ENCODE results near the gene DLG2.
"Not testable (repeated sequence)": the region's sequence is repeated elsewhere in the genome, so short reads cannot be mapped to it uniquely, and the experiment has no call there.

Gene DLG2

DNA sequence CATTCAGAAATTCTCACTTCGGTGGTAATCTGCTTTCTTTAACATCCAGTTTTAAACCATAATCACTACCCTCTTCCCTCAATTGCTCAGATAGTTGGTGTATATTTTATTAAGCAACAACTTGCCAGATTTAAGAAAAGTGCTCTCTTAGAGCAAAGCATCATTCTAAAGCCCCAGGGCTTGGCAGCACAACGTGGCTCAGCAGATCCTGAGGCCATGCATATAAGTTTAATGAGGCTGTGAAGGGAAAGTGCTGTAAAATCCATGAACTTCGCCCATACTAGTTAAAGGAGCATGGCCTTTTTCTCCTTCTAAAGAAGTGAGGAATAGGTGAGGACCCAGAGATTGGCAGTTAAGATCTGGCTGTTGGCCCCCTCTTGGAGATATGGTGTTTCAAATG, 1858.7 kb downstream of the DLG2 start:
- Histone ChIP-seq H3K27me3 (ENCODE audit: control insufficient read depth, insufficient read depth, low read length, poor library complexity, severe bottlenecking) (no peaks in the 10 kb centered on the region), H3K36me3 (ENCODE audit: control insufficient read depth, insufficient read depth, low read length) (no peaks in the 10 kb centered on the region), H3K4me1 (ENCODE audit: control insufficient read depth, insufficient read depth, low read length) (no peaks in the 10 kb centered on the region), H3K4me3 (ENCODE audit: insufficient read depth, low read depth, low read length) (no peak overlapping the region), H3K27ac (ENCODE audit: insufficient read depth, low read depth, low read length, poor library complexity, severe bottlenecking) (no peak overlapping the region), H3K9me3 (ENCODE audit: control insufficient read depth, low read length) (no peaks in the 10 kb centered on the region)
- WGBS, 2 experiments, result 88 to 89% methylated on average over 3 of the region's 3 CpGs

DNA sequence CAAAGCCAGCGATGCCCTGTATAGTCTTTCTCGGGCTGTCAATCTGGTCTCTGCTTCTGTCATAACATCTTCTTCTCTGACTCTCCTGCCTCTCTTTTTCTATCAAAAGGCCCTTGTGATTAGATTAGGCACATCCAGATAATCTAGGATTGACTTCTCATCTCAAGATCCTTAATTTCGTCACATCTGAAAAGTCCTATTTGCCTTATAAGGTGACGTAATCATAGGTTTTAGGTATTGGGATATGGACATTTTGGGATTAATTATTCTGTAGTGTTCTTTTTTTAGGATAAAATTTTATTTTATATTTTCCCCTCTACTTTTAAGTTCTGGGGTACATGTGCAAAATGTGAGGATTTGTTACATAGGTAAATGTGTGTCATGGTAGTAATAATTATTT, 1860.2 kb downstream of the DLG2 start:
- H3K4me1 ChIP-seq (ENCODE audit: control insufficient read depth, insufficient read depth, low read length), result no peaks in the 10 kb centered on the region
- H3K27me3 ChIP-seq (ENCODE audit: control insufficient read depth, insufficient read depth, low read length, poor library complexity, severe bottlenecking), result no peaks in the 10 kb centered on the region

DNA sequence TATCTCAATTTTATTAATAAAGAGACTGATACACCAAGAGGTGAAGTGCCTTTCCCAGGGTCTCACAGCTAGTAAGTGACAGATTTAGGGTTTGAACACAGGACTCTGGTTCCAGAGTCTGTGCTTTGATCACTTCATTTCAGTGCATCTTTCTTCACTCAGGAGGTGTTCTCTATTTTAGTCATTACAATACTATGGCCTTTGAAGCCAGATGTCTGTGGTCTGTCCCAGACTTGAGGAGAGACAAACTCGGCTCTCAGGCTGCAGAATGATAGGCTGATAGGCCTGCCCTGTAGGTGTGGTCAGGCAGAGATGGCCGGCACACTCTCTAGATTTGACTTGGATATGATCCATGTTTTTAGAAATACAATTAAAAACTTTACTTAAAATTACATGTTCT, 1862.5 kb downstream of the DLG2 start:
- no peaks in the 10 kb centered on the region for H3K27me3 ChIP-seq (ENCODE audit: control insufficient read depth, insufficient read depth, low read length, poor library complexity, severe bottlenecking)
- H3K4me3 ChIP-seq (ENCODE audit: insufficient read depth, low read depth, low read length), result no peak overlapping the region
- no peaks in the 10 kb centered on the region for H3K9me3 ChIP-seq (ENCODE audit: control insufficient read depth, low read length)
- H3K27ac ChIP-seq (ENCODE audit: insufficient read depth, low read depth, low read length, poor library complexity, severe bottlenecking), result no peak overlapping the region
- 91 to 94% methylated on average over 2 of the region's 2 CpGs for WGBS, 2 experiments
- H3K4me1 ChIP-seq (ENCODE audit: control insufficient read depth, insufficient read depth, low read length), result no peaks in the 10 kb centered on the region
- no peaks in the 10 kb centered on the region for H3K36me3 ChIP-seq (ENCODE audit: control insufficient read depth, insufficient read depth, low read length)

More for the DNA sequence above, 1860.2 kb downstream of the DLG2 start:
- 92 to 99% methylated on average over 4 of the region's 4 CpGs for WGBS, 2 experiments
- H3K9me3 ChIP-seq (ENCODE audit: control insufficient read depth, low read length), result no peaks in the 10 kb centered on the region
- no peak overlapping the region for H3K27ac ChIP-seq (ENCODE audit: insufficient read depth, low read depth, low read length, poor library complexity, severe bottlenecking)
- H3K36me3 ChIP-seq (ENCODE audit: control insufficient read depth, insufficient read depth, low read length), result no peaks in the 10 kb centered on the region
- H3K4me3 ChIP-seq (ENCODE audit: insufficient read depth, low read depth, low read length), result no peak overlapping the region

DNA sequence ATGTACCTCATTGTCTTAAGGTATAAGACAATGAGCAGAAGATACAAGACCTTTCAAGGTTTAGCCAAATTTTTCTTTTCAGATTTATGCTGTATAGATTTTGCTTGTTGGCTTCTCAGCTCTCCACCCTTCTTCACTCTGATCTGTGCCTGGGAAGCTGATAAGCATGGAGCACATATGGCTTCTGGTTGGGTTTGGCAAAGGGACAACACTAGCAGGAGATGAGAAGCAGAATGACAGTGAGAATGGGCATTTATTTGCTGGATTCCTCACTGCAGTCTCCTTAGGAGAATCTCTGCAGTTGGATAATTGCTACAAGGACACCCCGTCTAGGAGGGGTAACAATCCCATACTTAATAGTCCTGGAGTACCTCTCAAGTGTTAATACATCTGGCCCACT, 1866.2 kb downstream of the DLG2 start:
- no peaks in the 10 kb centered on the region for H3K4me1 ChIP-seq (ENCODE audit: control insufficient read depth, insufficient read depth, low read length)
- no peaks in the 10 kb centered on the region for H3K9me3 ChIP-seq (ENCODE audit: control insufficient read depth, low read length)
- WGBS, 2 experiments, result 87 to 96% methylated on average over 1 of the region's 1 CpG
- H3K27ac ChIP-seq (ENCODE audit: insufficient read depth, low read depth, low read length, poor library complexity, severe bottlenecking), result no peak overlapping the region
- H3K27me3 ChIP-seq (ENCODE audit: control insufficient read depth, insufficient read depth, low read length, poor library complexity, severe bottlenecking), result no peaks in the 10 kb centered on the region
- H3K36me3 ChIP-seq (ENCODE audit: control insufficient read depth, insufficient read depth, low read length), result no peaks in the 10 kb centered on the region
- H3K4me3 ChIP-seq (ENCODE audit: insufficient read depth, low read depth, low read length), result no peak overlapping the region

DNA sequence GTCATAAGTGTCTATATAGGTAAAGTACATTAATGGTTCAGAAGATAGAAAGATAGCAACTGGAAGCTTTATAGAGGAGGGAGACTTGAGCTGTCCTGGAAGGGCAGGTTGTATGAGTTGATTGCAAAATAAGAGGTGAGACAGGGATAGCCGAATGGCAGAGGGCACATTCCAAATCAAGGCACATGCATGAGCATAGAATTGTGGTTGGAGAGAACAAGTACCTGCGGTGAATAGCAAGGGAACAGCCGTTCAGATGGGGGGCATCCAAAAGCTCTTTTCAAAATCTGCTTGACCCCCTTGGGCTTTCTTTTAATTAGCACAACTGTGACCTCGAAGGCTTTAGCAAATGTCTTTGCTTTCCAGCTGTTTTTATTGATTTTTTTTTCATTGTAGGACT, 1868.0 kb downstream of the DLG2 start:
- H3K27ac ChIP-seq (ENCODE audit: insufficient read depth, low read depth, low read length, poor library complexity, severe bottlenecking), result no peak overlapping the region
- no peak overlapping the region for H3K4me3 ChIP-seq (ENCODE audit: insufficient read depth, low read depth, low read length)
- WGBS, 2 experiments, result 30 to 31% methylated on average over 4 of the region's 4 CpGs
- H3K36me3 ChIP-seq (ENCODE audit: control insufficient read depth, insufficient read depth, low read length), result no peaks in the 10 kb centered on the region
- H3K27me3 ChIP-seq (ENCODE audit: control insufficient read depth, insufficient read depth, low read length, poor library complexity, severe bottlenecking), result no peaks in the 10 kb centered on the region
- H3K4me1 ChIP-seq (ENCODE audit: control insufficient read depth, insufficient read depth, low read length), result no peaks in the 10 kb centered on the region
- H3K9me3 ChIP-seq (ENCODE audit: control insufficient read depth, low read length), result no peaks in the 10 kb centered on the region

DNA sequence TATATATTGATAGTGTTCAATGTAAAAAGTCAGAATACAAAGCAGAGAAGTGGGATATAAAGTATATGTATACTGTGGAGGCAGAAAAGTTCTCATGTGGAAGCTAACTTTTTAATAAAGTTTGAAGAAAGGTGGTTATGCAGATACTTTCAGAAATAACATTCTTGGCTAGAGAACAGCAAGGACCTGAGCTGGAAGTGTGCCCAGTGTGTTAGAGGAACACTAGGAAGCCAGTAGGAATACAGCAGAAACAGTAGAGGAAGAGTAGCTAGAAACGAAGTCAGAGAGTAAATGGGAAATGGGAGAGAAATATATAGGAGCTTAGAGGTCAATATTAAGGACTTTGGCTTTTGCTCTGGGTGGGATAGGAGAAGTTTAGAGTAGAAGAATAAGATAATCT, 1876.1 kb downstream of the DLG2 start:
- Histone ChIP-seq H3K4me1 (ENCODE audit: control insufficient read depth, insufficient read depth, low read length) (no peaks in the 10 kb centered on the region), H3K4me3 (ENCODE audit: insufficient read depth, low read depth, low read length) (no peak overlapping the region), H3K9me3 (ENCODE audit: control insufficient read depth, low read length) (no peaks in the 10 kb centered on the region), H3K36me3 (ENCODE audit: control insufficient read depth, insufficient read depth, low read length) (no peaks in the 10 kb centered on the region), H3K27me3 (ENCODE audit: control insufficient read depth, insufficient read depth, low read length, poor library complexity, severe bottlenecking) (no peaks in the 10 kb centered on the region), H3K27ac (ENCODE audit: insufficient read depth, low read depth, low read length, poor library complexity, severe bottlenecking) (no peak overlapping the region)
- 81 to 94% methylated on average over 1 of the region's 1 CpG for WGBS, 2 experiments

DNA sequence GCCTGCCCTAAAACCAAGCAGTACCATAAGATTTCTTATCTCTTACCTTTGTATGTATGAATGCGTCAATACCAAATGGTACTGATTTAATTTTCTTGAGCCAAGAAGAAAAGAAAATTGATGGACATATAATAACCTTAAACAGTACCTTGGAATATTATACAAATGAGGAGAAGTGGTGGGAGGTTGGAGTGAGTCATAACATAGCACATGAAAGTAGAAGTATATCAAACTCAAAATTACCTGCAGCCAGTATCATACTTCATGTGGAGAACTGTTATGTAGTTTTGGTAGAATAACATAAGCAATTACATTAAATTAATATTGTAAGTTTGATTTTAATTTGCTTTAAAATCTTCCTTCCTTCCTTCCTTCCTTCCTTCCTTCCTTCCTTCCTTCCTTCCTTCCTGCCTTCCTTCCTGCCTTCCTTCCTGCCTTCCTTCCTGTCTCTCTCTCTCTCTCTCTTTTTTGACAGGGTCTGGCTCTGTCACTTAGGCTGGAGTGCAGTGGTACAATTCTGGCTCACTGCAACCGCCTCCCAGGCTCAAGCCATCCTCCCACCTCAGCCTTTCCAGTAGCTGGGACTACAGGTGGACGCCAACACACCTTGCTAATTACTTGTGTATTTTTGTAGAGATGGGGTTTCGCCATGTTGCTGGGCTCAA, 1880.1 kb downstream of the DLG2 start:
- no peaks in the 10 kb centered on the region for H3K36me3 ChIP-seq (ENCODE audit: control insufficient read depth, insufficient read depth, low read length)
- no peak overlapping the region for H3K4me3 ChIP-seq (ENCODE audit: insufficient read depth, low read depth, low read length)
- H3K27me3 ChIP-seq (ENCODE audit: control insufficient read depth, insufficient read depth, low read length, poor library complexity, severe bottlenecking), result no peaks in the 10 kb centered on the region
- no peak overlapping the region for H3K27ac ChIP-seq (ENCODE audit: insufficient read depth, low read depth, low read length, poor library complexity, severe bottlenecking)
- peaks cover 5% of the 10 kb centered on the region for H3K9me3 ChIP-seq (ENCODE audit: control insufficient read depth, low read length)
- H3K4me1 ChIP-seq (ENCODE audit: control insufficient read depth, insufficient read depth, low read length), result no peaks in the 10 kb centered on the region
- WGBS, 2 experiments, result 90 to 92% methylated on average over 1 to 3 of the region's 4 CpGs

DNA sequence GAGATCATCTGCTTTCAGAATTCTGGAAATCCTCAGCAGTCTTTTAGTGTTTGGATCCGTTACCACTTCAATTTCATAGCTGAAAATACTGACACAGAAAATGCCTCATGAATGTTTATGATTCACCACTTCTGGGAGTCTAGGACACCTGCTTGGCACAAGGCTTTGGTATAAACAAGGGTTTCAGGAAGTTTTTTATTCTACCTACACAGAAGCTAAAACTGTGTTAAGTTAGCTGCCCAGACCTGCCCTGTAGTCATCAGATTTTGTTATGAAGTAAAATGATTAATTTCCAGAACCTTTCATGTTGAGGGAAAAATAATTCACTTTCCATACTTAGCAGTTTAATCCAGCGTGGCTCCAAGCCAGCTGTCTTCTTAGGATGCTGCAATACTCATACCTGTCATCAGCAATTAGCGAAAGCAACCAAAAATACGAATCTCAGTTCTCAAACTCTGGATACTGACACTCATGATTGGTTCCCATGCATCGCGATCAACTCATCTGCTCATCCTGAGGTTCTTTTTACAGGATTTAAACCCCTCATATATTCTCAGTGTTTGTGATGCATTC, 1882.4 kb downstream of the DLG2 start:
- 89 to 90% methylated on average over 6 of the region's 6 CpGs for WGBS, 2 experiments
- no peaks in the 10 kb centered on the region for H3K27me3 ChIP-seq (ENCODE audit: control insufficient read depth, insufficient read depth, low read length, poor library complexity, severe bottlenecking)
- no peaks in the 10 kb centered on the region for H3K36me3 ChIP-seq (ENCODE audit: control insufficient read depth, insufficient read depth, low read length)
- H3K4me3 ChIP-seq (ENCODE audit: insufficient read depth, low read depth, low read length), result no peak overlapping the region
- no peaks in the 10 kb centered on the region for H3K4me1 ChIP-seq (ENCODE audit: control insufficient read depth, insufficient read depth, low read length)
- H3K9me3 ChIP-seq (ENCODE audit: control insufficient read depth, low read length), result peaks cover 5% of the 10 kb centered on the region
- H3K27ac ChIP-seq (ENCODE audit: insufficient read depth, low read depth, low read length, poor library complexity, severe bottlenecking), result no peak overlapping the region

DNA sequence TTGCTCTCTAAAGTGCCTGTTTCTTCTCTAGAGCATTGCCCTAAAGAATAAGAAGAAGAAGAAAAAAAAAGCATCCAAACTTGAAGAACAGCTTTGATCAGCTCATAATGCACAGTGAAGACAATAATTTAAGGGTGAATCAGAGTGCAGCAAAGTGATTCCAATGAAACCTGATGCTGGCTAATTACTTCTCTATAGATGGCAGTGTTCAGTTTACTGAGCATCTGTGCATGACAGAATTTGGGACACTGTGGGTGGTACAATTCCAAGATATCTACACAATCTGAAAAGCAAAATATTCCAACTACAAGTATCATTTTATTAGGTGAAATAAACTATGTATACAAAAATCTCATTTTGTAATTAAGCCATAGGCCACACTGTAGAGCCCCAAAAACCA, 1890.5 kb downstream of the DLG2 start:
- Histone ChIP-seq H3K9me3 (ENCODE audit: control insufficient read depth, low read length) (no peaks in the 10 kb centered on the region), H3K4me1 (ENCODE audit: control insufficient read depth, insufficient read depth, low read length) (no peaks in the 10 kb centered on the region), H3K4me3 (ENCODE audit: insufficient read depth, low read depth, low read length) (no peak overlapping the region), H3K27ac (ENCODE audit: insufficient read depth, low read depth, low read length, poor library complexity, severe bottlenecking) (no peak overlapping the region), H3K27me3 (ENCODE audit: control insufficient read depth, insufficient read depth, low read length, poor library complexity, severe bottlenecking) (no peaks in the 10 kb centered on the region), H3K36me3 (ENCODE audit: control insufficient read depth, insufficient read depth, low read length) (no peaks in the 10 kb centered on the region)

DNA sequence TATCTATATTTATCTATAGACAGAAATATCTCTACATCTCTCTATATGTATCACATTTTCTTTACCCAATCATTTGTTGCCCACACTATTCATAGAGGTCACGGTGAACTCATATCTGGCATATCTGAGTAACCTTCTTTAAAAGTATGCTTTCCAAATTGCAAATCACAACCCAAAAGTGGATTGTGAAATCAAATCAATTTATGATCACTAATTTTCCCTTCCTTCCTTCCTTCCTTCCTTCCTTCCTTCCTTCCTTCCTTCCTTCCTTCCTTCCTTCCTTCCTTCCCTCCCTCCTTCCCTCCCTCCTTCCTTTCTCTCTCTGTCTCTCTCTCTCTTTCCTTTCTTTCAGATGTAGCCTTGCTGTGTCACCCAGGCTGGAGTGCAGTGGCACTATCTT, 1893.0 kb downstream of the DLG2 start:
- H3K4me3 ChIP-seq (ENCODE audit: insufficient read depth, low read depth, low read length), result no peak overlapping the region
- H3K27me3 ChIP-seq (ENCODE audit: control insufficient read depth, insufficient read depth, low read length, poor library complexity, severe bottlenecking), result no peaks in the 10 kb centered on the region
- no peak overlapping the region for H3K27ac ChIP-seq (ENCODE audit: insufficient read depth, low read depth, low read length, poor library complexity, severe bottlenecking)
- no peaks in the 10 kb centered on the region for H3K4me1 ChIP-seq (ENCODE audit: control insufficient read depth, insufficient read depth, low read length)
- 95 to 97% methylated on average over 1 of the region's 1 CpG for WGBS, 2 experiments
- H3K9me3 ChIP-seq (ENCODE audit: control insufficient read depth, low read length), result no peaks in the 10 kb centered on the region
- H3K36me3 ChIP-seq (ENCODE audit: control insufficient read depth, insufficient read depth, low read length), result no peaks in the 10 kb centered on the region

DNA sequence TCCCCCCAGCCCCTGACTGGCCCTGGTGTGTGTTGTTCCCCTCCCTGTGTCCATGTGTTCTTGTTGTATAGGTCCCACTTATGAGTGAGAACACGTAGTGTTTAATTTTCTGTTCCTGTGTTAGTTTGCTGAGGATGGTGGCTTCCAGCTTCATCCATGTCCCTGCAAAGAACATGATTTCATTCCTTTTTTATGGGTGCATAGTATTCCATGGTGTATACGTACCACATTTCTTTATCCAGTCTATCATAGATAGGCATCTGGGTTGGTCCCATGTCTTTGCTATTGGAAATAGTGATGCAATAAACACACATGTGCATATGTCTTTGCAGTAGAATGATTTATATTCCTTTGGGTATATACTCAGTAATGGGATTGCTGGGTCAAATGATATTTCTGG, 1895.9 kb downstream of the DLG2 start:
- H3K4me3 ChIP-seq (ENCODE audit: insufficient read depth, low read depth, low read length); H3K27me3 ChIP-seq (ENCODE audit: control insufficient read depth, insufficient read depth, low read length, poor library complexity, severe bottlenecking); H3K27ac ChIP-seq (ENCODE audit: insufficient read depth, low read depth, low read length, poor library complexity, severe bottlenecking); H3K9me3 ChIP-seq (ENCODE audit: control insufficient read depth, low read length); H3K36me3 ChIP-seq (ENCODE audit: control insufficient read depth, insufficient read depth, low read length); H3K4me1 ChIP-seq (ENCODE audit: control insufficient read depth, insufficient read depth, low read length): not testable (repeated sequence)
- 83 to 92% methylated on average over 2 of the region's 2 CpGs for WGBS, 2 experiments
